ELF-1 (cell line): ENCODE data around the gene XIAP.

Source experiments
- DNase-seq: peaks from one replicate; pipeline ENCODE4 v3.0.0-alpha.2; 2016; ENCODE audit warnings: low read depth, low spot score

Gene XIAP

DNA sequence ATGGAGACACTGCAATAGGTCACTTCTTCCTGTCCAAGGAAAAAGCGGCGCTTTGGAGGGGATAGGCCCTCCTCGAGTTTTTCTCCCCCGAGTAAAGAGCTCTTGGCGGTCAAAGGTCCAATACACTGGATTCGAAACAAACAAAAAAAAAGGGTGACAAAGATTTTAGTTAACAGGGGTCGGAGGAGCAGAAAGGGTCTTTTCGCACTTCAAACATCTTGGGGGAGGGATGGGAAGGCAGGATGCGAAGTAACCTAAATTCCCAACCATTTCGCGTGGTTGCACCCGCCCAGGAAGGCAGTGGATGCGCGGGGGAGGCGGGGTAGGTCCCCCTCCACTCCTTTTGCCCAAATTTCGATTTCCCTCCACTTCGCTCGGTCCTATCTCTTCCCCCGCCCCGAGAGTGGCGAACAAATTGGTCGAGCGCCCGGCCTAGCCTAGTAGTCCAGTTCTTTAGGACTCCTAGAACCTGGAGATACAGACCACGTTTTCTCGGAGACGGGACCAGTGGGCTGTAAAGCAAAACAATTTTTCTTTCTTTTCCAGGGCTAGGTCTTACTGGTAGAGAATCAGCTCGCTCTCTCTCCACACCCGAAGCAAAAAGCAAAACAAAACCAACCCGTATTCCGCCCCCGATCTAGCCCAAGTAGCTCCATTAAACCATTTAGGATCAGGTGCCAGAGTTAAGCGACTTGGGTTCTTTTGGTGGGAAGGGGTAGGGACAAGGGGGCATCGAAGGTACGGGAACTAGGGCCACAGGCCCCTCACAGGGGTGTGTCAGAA lies 99.6 kb downstream of the XIAP start:
- peak; percentile 65 for DNase-seq

DNA sequence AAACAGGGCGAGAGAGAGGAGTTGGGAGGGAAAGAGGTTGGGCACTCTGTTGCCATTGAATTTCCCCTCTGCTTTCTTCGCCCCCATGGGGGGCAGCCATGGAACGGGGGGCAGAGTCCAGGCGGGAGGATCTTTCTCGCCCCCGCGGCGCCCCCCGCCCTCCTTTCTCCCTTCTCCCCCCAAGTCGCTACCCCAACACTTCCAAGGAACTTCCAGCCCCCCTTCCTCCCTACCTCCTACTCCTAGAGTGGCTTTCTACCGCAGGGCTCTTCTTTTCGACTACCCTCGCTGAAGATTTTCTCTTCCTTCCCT lies 101.1 kb downstream of the XIAP start:
- DNase-seq: no peak

DNA sequence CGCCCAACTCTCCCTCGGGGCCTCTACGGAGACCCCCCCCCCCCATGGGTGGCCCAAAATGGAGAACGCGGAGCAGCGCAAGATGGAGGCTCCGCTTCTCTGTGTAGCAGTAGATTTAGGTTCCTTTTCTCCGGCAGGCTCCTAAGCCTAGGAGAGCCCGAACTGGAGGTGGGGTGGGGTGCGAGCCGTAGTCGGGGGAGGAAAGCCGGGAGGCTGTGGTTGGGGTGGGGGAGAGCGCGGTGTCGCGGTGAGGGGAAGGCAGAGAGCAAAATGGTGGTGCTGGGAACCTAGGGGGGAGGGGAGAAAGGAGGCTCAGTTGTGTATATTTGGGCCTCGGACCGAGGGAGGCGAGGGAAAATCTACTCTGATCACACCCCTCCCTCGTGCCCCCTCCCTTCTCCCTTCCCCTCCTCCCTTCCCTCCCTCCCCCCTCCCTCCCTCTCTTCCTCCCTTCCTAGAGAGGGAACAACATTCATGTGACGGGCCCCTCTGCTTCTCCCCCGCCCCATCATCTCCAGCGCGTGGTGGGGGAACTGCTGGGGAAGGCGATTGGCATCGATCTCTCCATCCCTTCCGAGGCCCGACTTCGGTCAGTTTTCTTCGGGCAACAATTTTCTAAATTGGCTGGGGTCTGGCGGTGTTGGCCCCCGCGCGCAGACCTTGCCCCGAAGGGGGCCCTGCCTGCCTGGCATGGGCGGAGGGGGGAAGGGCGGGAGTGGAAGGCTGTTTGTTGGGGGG lies 101.6 kb downstream of the XIAP start, which contains the start of gene STAG2:
Gene STAG2, plus strand, starts transcription at position 439 of the 738 bp plus-strand sequence. CDS start 60,922 bp downstream, outside the sequence.
- DNase-seq: peak; percentile 90

DNA sequence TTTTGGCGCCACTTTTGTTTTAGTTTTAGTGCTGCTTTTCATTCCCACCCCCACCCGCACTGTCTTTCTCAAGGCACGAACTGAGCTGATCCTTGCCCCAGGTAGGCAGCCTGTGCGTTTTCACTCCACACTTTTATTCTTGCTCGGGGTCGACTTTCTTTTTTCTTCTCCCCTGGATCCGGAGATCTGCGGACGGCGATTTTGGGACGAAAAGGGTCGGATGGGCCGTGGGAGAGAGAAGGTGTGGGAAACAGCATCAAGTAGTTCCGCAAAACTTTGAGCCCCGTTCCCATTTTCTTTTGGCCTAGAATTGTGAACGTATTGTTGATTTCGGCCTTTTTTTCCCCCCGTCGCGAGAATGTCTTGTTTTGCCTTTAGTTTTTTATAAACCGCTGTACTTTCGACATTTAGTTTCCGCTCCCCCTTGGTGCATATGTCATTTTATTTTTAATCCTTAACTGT lies 102.2 kb downstream of the XIAP start:
- no peak for DNase-seq

DNA sequence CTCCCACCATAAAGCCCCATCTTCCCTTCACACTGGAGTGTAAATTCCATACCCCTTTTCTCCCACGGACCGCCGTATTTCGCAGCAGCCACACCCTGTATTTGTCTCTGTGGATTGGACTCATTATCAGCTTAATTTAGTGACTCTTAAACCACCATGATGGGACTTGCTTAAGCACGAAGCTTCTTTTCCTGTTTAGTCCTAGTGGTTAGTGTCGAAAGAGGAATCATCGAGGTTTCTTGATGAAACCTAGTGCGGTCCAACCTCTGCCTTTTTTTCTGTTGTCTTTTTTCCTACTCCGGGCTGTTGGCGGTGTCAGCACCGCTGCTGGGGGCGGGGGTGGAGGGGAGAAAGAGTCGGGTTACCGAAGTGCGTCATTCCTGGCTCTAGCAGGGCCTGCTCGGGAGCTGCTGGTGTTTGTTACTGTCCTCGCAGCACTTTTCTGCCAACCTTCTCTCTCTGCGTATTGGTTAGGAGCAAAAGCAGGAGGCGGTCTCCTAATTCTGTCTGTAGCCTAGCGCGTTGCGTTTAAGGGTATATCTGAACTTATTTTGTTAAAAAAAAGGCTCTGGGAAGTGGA lies 103.0 kb downstream of the XIAP start:
- peak; percentile 99 for DNase-seq
